ENCODE data around the gene MAST2.

Gene MAST2

DNA sequence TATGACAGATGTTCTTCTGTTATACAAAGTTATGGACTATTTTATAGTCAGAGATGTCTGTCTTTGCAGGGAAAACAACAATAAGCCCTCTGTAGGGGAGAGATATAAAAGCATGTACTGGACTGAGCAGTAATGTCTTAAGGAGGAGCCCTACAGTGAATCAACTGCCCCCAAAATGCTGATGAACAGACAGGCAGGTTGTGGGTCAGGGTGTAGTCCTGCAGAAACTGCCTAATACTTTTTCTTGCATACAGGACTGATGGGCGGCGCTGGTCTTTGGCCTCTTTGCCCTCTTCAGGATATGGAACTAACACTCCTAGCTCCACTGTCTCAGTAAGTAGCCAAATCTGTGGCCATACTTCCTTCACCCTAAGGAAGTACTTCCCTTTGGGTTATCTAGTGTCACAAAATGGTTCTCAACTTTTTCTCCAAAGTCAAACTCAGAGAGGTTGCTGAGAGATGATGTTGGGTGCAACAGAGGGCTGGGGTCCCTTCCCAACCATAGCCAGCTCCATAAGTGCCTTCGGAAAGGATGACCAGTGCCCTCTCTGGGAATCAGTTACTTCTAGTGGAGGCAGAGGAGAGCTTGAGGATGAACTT lies 199.2 kb downstream of the MAST2 start:
- no peak for DNase-seq (ENCODE audit: low spot score)
- in situ Hi-C loops (cut with MboI; ENCODE audit: low pct_unique_long_range_greater_than_20kb, low sequenced_read_pairs, unreplicated experiment): no loop called here
- TF ChIP-seq, protein P1, sequence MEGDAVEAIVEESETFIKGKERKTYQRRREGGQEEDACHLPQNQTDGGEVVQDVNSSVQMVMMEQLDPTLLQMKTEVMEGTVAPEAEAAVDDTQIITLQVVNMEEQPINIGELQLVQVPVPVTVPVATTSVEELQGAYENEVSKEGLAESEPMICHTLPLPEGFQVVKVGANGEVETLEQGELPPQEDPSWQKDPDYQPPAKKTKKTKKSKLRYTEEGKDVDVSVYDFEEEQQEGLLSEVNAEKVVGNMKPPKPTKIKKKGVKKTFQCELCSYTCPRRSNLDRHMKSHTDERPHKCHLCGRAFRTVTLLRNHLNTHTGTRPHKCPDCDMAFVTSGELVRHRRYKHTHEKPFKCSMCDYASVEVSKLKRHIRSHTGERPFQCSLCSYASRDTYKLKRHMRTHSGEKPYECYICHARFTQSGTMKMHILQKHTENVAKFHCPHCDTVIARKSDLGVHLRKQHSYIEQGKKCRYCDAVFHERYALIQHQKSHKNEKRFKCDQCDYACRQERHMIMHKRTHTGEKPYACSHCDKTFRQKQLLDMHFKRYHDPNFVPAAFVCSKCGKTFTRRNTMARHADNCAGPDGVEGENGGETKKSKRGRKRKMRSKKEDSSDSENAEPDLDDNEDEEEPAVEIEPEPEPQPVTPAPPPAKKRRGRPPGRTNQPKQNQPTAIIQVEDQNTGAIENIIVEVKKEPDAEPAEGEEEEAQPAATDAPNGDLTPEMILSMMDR (IDR thresholded peaks at IDR 0.05; ENCODE audit: extremely low read depth, insufficient read depth, missing control alignments): no peak

DNA sequence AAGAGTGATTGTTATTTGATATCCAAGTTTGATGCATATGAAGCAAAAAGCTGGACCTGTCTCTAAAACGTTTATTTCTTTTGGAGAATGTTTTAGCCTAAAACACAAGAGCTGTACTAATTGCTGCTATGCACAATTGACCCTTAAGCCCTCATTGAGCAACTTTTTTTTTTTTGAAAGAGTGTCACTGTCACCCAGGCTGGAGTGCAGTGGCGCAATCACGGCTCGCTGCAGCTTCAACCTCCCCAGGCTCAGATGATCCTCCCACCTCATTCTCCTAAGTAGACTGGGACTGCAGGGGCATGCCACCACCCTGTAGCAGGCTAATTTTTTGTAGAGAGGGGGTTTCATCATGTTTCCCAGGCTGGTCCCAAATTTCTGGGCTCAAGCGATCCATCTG lies 199.9 kb downstream of the MAST2 start:
- no peak for DNase-seq (ENCODE audit: low spot score)
- in situ Hi-C loops (cut with MboI; ENCODE audit: low pct_unique_long_range_greater_than_20kb, low sequenced_read_pairs, unreplicated experiment): no loop called here
- TF ChIP-seq, protein P1 (IDR thresholded peaks at IDR 0.05; ENCODE audit: extremely low read depth, insufficient read depth, missing control alignments): no peak

DNA sequence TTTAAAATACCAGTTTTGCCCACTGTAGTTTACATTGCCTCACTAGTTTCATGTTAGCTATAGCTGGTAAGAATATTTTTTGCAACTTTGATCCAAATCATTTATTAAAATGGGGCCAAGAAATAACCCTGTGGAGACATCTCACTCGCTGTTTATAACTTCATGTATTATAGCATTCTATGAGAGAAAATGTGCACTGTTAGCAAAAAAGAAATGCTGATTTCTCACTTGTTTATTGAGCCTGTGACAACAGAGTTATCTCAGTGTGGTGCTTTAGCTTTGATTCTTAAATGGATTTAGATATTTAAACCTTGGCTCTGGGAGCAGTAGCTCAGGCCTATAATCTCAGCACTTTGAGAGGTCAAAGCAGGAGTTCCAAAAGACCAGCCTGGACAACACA lies 201.1 kb downstream of the MAST2 start:
- TF ChIP-seq, protein P1 (IDR thresholded peaks at IDR 0.05; ENCODE audit: extremely low read depth, insufficient read depth, missing control alignments): no peak
- in situ Hi-C loops (cut with MboI; ENCODE audit: low pct_unique_long_range_greater_than_20kb, low sequenced_read_pairs, unreplicated experiment): no loop called here
- no peak for DNase-seq (ENCODE audit: low spot score)

DNA sequence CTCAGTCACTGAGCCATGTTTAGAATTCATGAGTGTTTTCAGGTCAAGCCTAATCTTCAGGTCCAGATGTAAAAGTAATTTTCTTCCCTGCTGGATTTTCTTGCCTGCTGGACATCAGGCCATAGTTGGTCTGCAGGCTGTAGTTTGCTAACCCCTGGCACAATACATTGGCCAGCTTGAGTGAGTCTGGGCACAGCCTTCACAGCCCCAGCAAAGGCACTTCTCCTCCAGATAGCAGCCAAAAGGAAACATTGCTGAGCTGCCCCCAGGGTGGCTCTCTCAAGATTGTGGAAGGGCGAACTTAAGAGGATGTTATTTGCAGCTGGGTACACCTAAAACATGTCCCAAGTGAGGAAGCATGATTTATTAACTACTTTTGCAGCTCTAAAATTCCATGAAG lies 202.2 kb downstream of the MAST2 start:
- TF ChIP-seq, protein P1 (IDR thresholded peaks at IDR 0.05; ENCODE audit: extremely low read depth, insufficient read depth, missing control alignments): no peak
- in situ Hi-C loops (cut with MboI; ENCODE audit: low pct_unique_long_range_greater_than_20kb, low sequenced_read_pairs, unreplicated experiment): no loop called here
- no peak for DNase-seq (ENCODE audit: low spot score)

DNA sequence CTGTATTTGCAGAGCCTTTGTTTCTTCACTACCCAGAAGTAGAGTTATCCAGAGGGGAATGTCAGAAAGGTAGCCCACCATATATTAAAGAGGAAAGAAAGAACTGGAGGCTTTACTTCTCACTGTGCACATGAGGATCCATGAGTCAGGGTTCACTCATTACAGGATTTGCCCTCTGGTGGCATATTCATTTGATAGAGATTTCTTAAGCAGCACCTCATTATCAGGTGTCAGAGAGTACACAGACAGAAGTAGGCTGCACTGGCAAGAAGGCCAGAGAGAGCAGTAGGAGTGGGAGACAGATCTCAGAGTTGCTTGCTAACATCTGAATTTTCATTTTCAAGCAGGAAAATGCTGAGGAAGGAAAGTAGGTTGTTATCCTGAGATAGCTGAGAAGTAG lies 205.2 kb downstream of the MAST2 start:
- TF ChIP-seq, protein P1 (IDR thresholded peaks at IDR 0.05; ENCODE audit: extremely low read depth, insufficient read depth, missing control alignments): no peak
- DNase-seq (ENCODE audit: low spot score): no peak
- in situ Hi-C loops (cut with MboI; ENCODE audit: low pct_unique_long_range_greater_than_20kb, low sequenced_read_pairs, unreplicated experiment): no loop called here

DNA sequence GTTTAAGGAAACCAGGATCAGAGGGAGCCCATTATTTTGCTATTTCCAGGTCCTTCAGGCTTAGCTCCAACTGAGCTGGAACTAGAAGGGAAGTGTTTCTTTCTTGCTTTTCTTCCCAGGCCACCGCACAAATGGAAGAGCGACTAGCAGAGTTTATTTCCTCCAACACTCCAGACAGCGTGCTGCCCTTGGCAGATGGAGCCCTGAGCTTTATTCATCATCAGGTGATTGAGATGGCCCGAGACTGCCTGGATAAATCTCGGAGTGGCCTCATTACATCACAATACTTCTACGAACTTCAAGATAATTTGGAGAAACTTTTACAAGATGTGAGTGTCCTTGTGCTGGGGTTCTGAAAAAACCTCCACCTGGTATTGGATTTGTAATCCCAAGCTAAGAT lies 207.2 kb downstream of the MAST2 start:
- TF ChIP-seq, protein P1 (IDR thresholded peaks at IDR 0.05; ENCODE audit: extremely low read depth, insufficient read depth, missing control alignments): no peak
- in situ Hi-C loops (cut with MboI; ENCODE audit: low pct_unique_long_range_greater_than_20kb, low sequenced_read_pairs, unreplicated experiment): no loop called here
- DNase-seq (ENCODE audit: low spot score): no peak
